ENCODE results near the gene SPTAN1. TPM values are rescaled to one million over a fixed set of nuclear protein-coding genes. Genes with fewer than 3 reads are reported as not detected.

The SPTAN1 gene
- total RNA-seq, 1 experiment from 2014 or later: 111 TPM

DNA sequence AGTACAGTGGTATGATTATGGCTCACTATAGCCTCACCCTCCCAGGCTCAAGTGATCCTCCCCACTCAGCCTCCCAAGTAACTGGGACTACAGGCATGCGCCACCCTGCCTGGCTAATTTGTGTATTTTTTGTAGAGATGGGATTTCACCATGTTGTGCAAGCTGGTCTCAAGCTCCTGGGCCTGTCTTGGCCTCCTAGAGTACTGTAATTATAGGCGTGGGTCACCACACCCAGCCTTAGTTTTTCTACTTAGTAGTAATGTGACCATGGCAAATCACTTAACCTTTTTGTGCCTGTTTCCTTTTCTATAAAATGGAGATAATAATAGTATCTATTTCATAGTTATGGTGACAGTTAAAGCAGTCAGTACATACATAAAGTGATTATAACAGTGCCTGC, 25.7 kb upstream of the SPTAN1 start:
- intact Hi-C loops (cut with micrococcal nuclease): no loop called here
- peaks cover 14 to 22% of the 10 kb centered on the region in 2 experiments for H3K36me3 ChIP-seq (ENCODE audit: control insufficient read depth in 1 of 2, insufficient read depth in 2 of 2, low read length in 2 of 2)
- TF ChIP-seq EGR1 (IDR thresholded peaks at IDR 0.05; ENCODE audit: low read depth) (no peak), TCF7L2 (IDR thresholded peaks at IDR 0.05; ENCODE audit: borderline replicate concordance, extremely low read depth, insufficient read depth, insufficient read length) (no peak), POLR2AphosphoS5 (IDR thresholded peaks at IDR 0.05; ENCODE audit: low read depth, low read length) (no peak), ZBTB33 (IDR thresholded peaks at IDR 0.05; ENCODE audit: extremely low read depth, insufficient replicate concordance, low read length) (no peak), SIN3A (IDR thresholded peaks at IDR 0.05; ENCODE audit: low read depth) (no peak), ZNF274 (IDR thresholded peaks at IDR 0.05; ENCODE audit: low read depth, low read length) (no peak), SP1 (IDR thresholded peaks at IDR 0.05; ENCODE audit: low read depth) (no peak), YY1 (IDR thresholded peaks at IDR 0.05; ENCODE audit: extremely low read depth, insufficient replicate concordance, low read depth, low read length) (no peak), CBX3 (IDR thresholded peaks at IDR 0.05; ENCODE audit: low read depth) (no peak), EZH2 (IDR thresholded peaks at IDR 0.05) (no peak), EZH2phosphoT487 (IDR thresholded peaks at IDR 0.05; ENCODE audit: borderline replicate concordance) (no peak), ELF1 (IDR thresholded peaks at IDR 0.05; ENCODE audit: borderline replicate concordance, low read depth) (no peak), JUND (IDR thresholded peaks at IDR 0.05) (no peak), SRF (IDR thresholded peaks at IDR 0.05; ENCODE audit: low read depth) (no peak), CEBPB (IDR thresholded peaks at IDR 0.05; ENCODE audit: low read depth) (no peak), ATF3 (IDR thresholded peaks at IDR 0.05) (no peak), FOSL1 (IDR thresholded peaks at IDR 0.05; ENCODE audit: low read depth) (no peak), RAD21 (IDR thresholded peaks at IDR 0.05; ENCODE audit: low read depth) (no peak), REST (IDR thresholded peaks at IDR 0.05; ENCODE audit: low read depth) (no peak), MAX (IDR thresholded peaks at IDR 0.05) (no peak)
- no peaks in the 10 kb centered on the region for H4K20me1 ChIP-seq (ENCODE audit: insufficient read depth)
- H3K4me1 ChIP-seq (ENCODE audit: control insufficient read depth in 1 of 2, insufficient read depth in 2 of 2, low read length in 2 of 2): peaks cover 4 to 17% of the 10 kb centered on the region in 2 experiments
- H3K4me3 ChIP-seq (replicated peaks in 1 of 2; ENCODE audit: low read depth in 1 of 2, low read length in 2 of 2): no peak overlapping the region
- no TSS peak for BruUV-seq (replicated peaks)
- no peak overlapping the region for H3K4me2 ChIP-seq (ENCODE audit: low read length)
- no peak overlapping the region for H3K9ac ChIP-seq (ENCODE audit: low read length)
- no peaks in the 10 kb centered on the region for H3K9me2 ChIP-seq (ENCODE audit: insufficient read depth)
- POLR2A ChIA-PET: no interaction called here
- RAD21 ChIA-PET (ENCODE audit: low non-redundant PET in 1 of 2, low total read pairs in 2 of 2, uncharacterized antibody in 2 of 2, unreplicated experiment in 2 of 2): no interaction called here
- DNase-seq (ENCODE audit: low read depth, low spot score) (no peak), ATAC-seq (no peak)
- H3K79me2 ChIP-seq (ENCODE audit: insufficient read depth, low read length): no peaks in the 10 kb centered on the region
- CTCF ChIA-PET: no interaction called here
- no peak overlapping the region for H2AFZ ChIP-seq (ENCODE audit: low read depth, low read length, poor library complexity, severe bottlenecking)
- no peaks in the 10 kb centered on the region for H3K27me3 ChIP-seq (ENCODE audit: insufficient read depth, low read length)
- H3K27ac ChIP-seq (ENCODE audit: low read depth, low read length): no peak overlapping the region
- H3K9me3 ChIP-seq (ENCODE audit: control insufficient read depth in 1 of 2, insufficient read depth in 1 of 2, low read depth in 1 of 2, low read length in 2 of 2): no peaks in the 10 kb centered on the region
